NT2/D1 (cell line): ENCODE data around the gene SYNDIG1.

Experiments used
- DNase-seq: peaks from one replicate; pipeline ENCODE4 v3.0.0-alpha.2; 2011; ENCODE audit warnings: low read depth, low spot score
- H3K27me3 ChIP-seq: 2 replicates; pipeline ENCODE4 v1.6.0; 2011; ENCODE audit warnings: mild to moderate bottlenecking; ENCODE audit not compliant: insufficient read length, insufficient read depth
- H3K36me3 ChIP-seq: 2 replicates; pipeline ENCODE4 v1.6.1; 2011; ENCODE audit warnings: mild to moderate bottlenecking, low read length, mixed read lengths; ENCODE audit not compliant: insufficient read depth, insufficient read length
- H3K4me1 ChIP-seq: 2 replicates; pipeline ENCODE4 v1.5.1; 2011; ENCODE audit not compliant: insufficient read depth, insufficient read length
- H3K4me3 ChIP-seq: 2 replicates; pipeline ENCODE4 v1.5.1; 2011; ENCODE audit warnings: low read depth; ENCODE audit not compliant: insufficient read length
- H3K9ac ChIP-seq: 2 replicates; pipeline ENCODE4 v1.6.0; 2011; ENCODE audit warnings: low read depth; ENCODE audit not compliant: insufficient read length
- H3K9me3 ChIP-seq: 2 replicates; pipeline ENCODE4 v1.5.1; 2011; ENCODE audit warnings: mild to moderate bottlenecking, low read length; ENCODE audit not compliant: insufficient read depth
- SUZ12 ChIP-seq: IDR thresholded peaks from 2 replicates; pipeline ENCODE4 v1.6.1; 2011; ENCODE audit not compliant: insufficient read length, insufficient read depth; ENCODE audit errors: extremely low read depth
- YY1 ChIP-seq: IDR thresholded peaks from 2 replicates; pipeline ENCODE4 v1.6.1; 2011; ENCODE audit not compliant: insufficient read length, insufficient read depth
- ZNF274 ChIP-seq: IDR thresholded peaks from 2 replicates; pipeline ENCODE4 v1.6.1; 2011; ENCODE audit warnings: mild to moderate bottlenecking, low read depth, low read length

The SYNDIG1 gene

DNA sequence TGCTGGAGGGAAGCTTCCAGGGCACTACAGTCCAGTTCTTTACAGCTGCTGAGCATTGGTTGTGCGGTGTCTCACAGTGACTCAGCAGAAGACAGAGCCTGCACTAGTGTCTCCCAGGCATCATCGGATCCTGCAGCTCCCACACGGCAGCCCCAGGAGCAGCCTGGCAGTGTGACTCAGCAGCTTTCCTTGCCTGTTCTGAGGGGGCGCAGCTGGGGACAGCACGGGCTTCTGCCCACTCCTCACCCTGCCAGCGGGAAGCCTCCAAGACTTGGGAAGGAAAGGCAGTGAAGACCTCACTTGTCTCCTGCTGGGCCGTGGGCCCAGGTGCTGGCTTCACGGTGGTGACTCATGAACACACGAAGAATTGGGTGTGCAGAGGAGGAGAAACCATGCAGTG lies 165.4 kb downstream of the SYNDIG1 start:
- no peak overlapping the region for H3K4me3 ChIP-seq
- DNase-seq = no peak

DNA sequence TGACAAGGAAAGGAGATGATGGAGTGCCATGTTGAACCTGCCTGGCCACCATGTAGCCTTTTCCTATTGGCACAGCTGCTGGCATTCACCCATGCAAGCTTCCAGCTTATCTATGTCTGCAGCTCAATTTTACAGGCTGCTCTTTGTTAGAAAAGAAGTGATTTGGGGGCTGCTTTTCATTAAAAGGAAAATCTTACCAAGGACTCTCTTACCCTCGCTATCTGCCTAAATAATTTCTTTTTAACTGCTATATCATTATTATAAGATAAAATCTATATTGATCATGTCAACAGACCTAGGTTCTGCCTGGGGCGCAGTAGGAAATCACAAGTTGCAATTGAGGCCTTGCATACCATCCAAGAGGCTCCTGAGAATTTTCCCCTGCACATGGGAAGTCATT lies 167.2 kb downstream of the SYNDIG1 start:
- H3K4me1 ChIP-seq = peaks cover 7% of the 10 kb centered on the region
- no peak overlapping the region for H3K4me3 ChIP-seq
- no peak for DNase-seq
- no peak overlapping the region for H3K9ac ChIP-seq
- TF ChIP-seq SUZ12 = no peak
- no peak for TF ChIP-seq YY1
- TF ChIP-seq ZNF274 = no peak
- H3K27me3 ChIP-seq = no peaks in the 10 kb centered on the region
- H3K9me3 ChIP-seq = no peaks in the 10 kb centered on the region
- no peaks in the 10 kb centered on the region for H3K36me3 ChIP-seq

More for the DNA sequence above, 165.4 kb downstream of the SYNDIG1 start:
- peaks cover 7% of the 10 kb centered on the region for H3K4me1 ChIP-seq
- H3K27me3 ChIP-seq = no peaks in the 10 kb centered on the region
- H3K9ac ChIP-seq = no peak overlapping the region
- no peaks in the 10 kb centered on the region for H3K36me3 ChIP-seq
- H3K9me3 ChIP-seq = no peaks in the 10 kb centered on the region
- TF ChIP-seq ZNF274 (no peak), YY1 (no peak)

DNA sequence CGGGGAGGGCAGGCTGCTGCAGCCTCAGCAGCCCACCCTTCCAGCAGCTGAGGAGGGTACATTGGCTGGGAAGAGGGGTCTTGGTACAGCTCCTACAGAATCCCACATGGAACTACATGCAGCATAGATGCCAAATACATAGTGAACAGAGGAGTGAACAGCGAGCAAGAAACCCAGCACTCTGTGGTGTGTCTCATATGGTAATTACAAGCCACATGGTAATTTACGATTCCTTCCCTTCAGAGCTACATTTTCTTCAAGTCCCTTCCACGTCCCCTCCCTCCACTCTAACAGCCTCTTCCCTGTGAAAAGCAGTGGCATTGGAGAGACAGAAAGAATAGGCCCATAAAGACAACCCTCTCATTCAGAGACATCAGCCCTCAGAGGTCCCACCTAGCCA lies 167.7 kb downstream of the SYNDIG1 start:
- DNase-seq = no peak

DNA sequence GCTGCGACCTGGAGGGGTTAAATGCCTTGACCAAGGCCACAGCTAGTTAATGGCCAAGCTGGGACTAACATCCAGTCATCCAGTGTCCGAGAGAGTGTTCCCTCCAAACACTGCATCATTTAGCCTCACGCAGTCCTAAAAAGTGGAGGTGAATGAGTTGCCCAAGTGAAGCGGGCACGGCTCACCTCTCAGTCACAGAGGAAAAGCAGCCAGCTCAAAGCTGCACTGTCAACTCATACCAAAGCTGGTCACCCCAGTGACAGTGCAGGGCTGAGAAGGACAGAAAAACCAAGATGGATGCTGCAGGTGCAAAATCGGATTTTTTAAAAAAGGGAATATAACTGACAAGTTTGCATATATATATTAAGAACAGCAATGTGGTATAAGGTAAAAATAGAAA lies 168.5 kb downstream of the SYNDIG1 start:
- TF ChIP-seq SUZ12 (no peak), ZNF274 (no peak), YY1 (no peak)
- no peak for DNase-seq
- H3K27me3 ChIP-seq = no peaks in the 10 kb centered on the region
- no peaks in the 10 kb centered on the region for H3K9me3 ChIP-seq
- H3K4me1 ChIP-seq = peaks cover 7% of the 10 kb centered on the region
- H3K4me3 ChIP-seq = no peak overlapping the region
- H3K9ac ChIP-seq = no peak overlapping the region
- no peaks in the 10 kb centered on the region for H3K36me3 ChIP-seq

More for the DNA sequence above, 167.7 kb downstream of the SYNDIG1 start:
- H3K9me3 ChIP-seq = no peaks in the 10 kb centered on the region
- no peaks in the 10 kb centered on the region for H3K36me3 ChIP-seq
- peaks cover 7% of the 10 kb centered on the region for H3K4me1 ChIP-seq
- H3K4me3 ChIP-seq = no peak overlapping the region
- H3K9ac ChIP-seq = no peak overlapping the region
- TF ChIP-seq SUZ12 (no peak), YY1 (no peak), ZNF274 (no peak)
- H3K27me3 ChIP-seq = no peaks in the 10 kb centered on the region

DNA sequence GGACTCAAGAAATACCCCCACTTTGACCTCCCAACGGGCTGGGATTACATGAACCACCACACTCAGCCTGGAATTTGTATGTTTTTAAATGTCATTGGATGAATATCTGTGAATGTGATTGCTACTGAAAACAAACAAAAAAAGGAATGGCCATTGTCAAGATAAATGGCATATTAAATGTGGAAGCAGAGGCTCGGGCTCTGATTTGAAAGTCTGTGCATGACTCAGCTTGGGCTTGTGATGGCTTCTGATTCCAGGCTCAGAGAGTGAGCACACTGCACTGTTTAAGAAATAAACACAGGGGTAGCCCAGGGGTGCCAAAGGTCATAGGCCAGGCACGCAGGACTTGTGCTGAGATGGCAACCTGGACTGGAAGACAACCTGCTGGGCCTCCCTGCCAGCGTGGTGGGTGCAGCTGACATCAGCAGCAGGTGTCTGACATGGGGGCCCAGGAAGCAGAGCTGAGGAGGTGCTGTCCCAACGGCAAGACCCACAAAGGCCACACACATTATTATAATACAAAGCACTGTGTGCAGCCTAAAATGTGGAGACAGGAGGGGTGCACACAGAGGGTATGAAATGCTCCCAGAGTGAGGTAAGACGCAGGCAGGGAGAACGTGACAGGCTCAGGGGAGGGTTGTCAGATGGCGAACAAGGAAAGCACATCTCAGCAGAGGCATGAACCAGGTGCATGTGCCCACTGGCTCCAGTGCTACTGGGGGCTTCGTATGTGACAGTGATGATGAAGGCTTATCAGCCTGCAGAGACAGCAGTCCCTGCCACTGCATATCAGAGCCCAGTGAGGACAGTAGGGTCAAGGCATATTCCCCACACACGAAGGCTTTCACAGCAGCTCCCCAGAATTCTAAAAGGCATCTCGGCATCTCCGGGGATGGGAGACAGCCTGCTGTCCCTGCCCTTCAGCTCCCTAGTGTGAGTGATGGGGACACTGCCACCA lies 169.4 kb downstream of the SYNDIG1 start:
- no peak overlapping the region for H3K9ac ChIP-seq
- H3K4me1 ChIP-seq = peaks cover 7% of the 10 kb centered on the region
- no peak for DNase-seq
- no peaks in the 10 kb centered on the region for H3K27me3 ChIP-seq
- H3K4me3 ChIP-seq = no peak overlapping the region
- no peaks in the 10 kb centered on the region for H3K36me3 ChIP-seq
- no peak for TF ChIP-seq SUZ12
- no peak for TF ChIP-seq ZNF274
- TF ChIP-seq YY1 = no peak
- H3K9me3 ChIP-seq = no peaks in the 10 kb centered on the region

DNA sequence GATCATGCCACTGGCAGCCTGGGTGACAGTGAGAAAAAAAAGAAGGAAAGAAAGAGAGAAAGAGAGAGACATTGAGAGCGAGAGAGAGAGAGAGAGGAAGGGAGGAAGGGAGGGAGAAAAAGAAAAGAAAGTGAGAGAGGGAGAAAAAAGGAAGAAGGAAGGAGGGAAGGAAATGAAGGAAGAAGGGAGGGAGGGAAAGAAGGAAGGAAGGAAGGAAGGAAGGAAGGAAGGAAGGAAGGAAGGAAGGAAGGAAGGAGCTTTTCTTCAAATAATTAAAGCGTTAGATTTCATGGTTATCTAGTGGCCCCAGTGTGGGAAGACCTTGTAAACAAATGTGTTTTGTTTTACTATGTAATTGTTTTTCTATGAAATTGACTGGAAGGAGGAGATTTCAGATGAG lies 170.8 kb downstream of the SYNDIG1 start:
- no peaks in the 10 kb centered on the region for H3K27me3 ChIP-seq
- TF ChIP-seq YY1 (no peak), ZNF274 (no peak), SUZ12 (no peak)
- no peaks in the 10 kb centered on the region for H3K9me3 ChIP-seq
- H3K36me3 ChIP-seq = no peaks in the 10 kb centered on the region
- H3K9ac ChIP-seq = no peak overlapping the region
- peaks cover 3% of the 10 kb centered on the region for H3K4me1 ChIP-seq
- no peak overlapping the region for H3K4me3 ChIP-seq
- DNase-seq = no peak

DNA sequence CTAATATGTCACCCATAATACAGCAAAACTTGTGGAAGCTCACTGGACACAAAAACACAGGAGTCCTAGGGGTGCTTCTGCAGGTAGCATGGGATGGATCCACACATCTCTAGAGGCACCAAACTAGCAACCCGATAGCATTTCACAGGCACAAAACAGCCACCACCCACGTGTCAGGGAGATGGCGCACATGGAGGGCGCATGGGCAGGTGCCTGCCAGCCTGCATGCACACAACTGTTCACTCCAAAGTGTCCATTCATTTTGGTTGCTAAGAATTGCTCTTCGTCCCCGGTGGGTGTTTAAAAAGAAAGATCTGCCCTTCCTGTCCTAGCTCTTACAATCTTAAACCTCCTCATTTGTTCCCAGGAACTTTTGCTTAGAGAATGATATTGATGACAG lies 171.3 kb downstream of the SYNDIG1 start:
- H3K36me3 ChIP-seq = no peaks in the 10 kb centered on the region
- no peaks in the 10 kb centered on the region for H3K27me3 ChIP-seq
- no peak for DNase-seq
- no peak overlapping the region for H3K9ac ChIP-seq
- no peaks in the 10 kb centered on the region for H3K9me3 ChIP-seq
- H3K4me3 ChIP-seq = no peak overlapping the region
- TF ChIP-seq SUZ12 (no peak), ZNF274 (no peak), YY1 (no peak)
- H3K4me1 ChIP-seq = peaks cover 2% of the 10 kb centered on the region
